Stimulated activated CD8-positive, alpha-beta memory T cell treated with anti-CD3 and anti-CD28 coated beads, Interleukin-12 subunit alpha, Interleukin-12 subunit beta, amount 100 ng/mL, for 1 hour (primary cell): ENCODE results near the gene DCLK1.

ENCODE experiments used
- DNase-seq: peaks from one replicate; pipeline ENCODE4 v3.0.0-alpha.2; 2020; ENCODE audit warnings: low read depth

DCLK1 gene

DNA sequence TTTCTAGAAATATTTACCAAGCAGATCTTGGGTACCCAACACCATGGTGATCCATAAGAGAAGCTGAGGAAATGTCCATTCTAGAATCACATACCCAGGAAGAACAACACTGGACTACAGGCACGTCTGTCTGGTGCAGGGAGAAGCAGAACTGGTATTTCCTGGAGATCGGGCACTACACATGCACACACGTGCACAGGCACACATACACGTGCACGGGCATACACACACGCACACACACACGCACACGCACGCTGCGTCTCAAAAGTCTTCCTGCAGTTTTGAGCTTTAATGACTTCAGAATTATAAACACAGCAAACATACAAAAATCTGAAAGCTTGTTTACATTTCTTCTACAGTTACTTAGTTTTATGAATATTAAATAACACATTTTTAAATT lies 189.8 kb downstream of the DCLK1 start:
- DNase-seq: no peak

- no peak for DNase-seq
Measured at GRCh38 chr13:35940734-35941133, 190.4 kb downstream of the DCLK1 start.

GRCh38 chr13:35936246-35936978 lies 194.8 kb downstream of the DCLK1 start:
- DNase-seq: no peak

DNA sequence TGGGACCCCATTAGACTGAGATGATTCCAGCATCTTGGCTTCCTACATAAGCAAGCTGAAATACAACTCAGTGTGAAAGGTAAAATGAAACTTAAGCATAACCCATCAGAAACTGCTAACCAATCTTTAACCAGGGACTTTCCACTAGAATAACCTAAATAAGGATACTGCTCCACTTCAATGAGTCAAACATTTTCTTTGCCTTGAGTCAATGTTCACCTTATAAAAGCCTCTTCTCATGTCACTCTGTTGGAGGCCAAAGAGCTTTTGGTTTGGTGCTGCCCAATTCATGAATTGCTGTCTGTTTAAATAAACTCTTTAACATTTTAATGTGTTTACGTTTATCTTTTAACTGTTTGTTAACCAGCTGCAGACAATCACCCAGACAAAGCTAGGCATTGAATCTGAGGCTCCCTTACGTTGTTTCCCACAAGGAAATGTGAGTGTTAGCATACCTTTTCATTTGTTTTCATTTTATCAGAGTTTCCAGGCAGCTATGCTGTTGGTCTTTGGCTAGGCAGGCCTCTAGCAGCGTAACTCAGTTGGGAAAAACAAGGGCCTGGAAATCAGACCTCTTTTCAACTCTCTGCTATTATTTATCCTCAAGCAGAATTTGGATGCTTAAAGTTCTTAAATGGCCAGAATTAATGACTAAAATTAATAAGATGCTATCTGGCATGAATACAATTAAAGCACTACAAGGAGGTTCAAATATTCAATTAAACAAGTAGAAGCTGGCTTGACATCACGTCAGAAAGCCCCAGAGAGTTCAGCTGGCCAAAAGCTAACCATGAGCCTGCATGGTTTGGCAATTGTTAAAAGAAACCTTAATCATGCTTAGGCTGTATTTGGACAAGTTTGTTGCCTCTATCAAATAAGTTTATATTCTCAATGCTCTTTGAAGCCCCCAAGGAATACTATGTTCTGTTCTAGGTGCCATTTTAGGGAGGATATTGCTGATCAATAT lies 200.2 kb downstream of the DCLK1 start:
- DNase-seq: no peak

DNA sequence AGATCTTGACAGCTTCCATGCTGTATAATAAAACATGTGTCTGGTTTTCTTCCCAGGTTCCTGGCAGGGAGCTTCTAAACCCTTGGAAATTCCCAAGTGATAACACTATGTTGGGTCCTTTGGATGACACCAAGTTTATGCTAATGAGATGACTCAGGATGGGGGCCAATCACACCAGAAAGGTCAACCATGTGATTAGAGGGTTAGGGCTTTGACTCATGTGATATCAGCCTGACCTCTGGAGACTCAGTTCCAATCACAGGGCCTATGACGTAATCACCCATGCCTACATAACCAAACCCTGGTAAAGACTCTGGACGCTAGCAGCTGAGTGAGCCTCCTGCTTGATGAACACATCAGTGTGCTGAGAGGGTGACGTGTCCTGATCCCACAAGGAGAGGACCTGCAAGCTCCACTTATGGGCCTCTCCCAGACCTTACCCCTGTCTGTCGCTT lies 203.6 kb downstream of the DCLK1 start:
- DNase-seq: no peak

- no peak for DNase-seq
Measured at GRCh38 chr13:35926859-35927530, 204.2 kb downstream of the DCLK1 start.

GRCh38 chr13:35925669-35926068 lies 205.5 kb downstream of the DCLK1 start:
- no peak for DNase-seq

DNA sequence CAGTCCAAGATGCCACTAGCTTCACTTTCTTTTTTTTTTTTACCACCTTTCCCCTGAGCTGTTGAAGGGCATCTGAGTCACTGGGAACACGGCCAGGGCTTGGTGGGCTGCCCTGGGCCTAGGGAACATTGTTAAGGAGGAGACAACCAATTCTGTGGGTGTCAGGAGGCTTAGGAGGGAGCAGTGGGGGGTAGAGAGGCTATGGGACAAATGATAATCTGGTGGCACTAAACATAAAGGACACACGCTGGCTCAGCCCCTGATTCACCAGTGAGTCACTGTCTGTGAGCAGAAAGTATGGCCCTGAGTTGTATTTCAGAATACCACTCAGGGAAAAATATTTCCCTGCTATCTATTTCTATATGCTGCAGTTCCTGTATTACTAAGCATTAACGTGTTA lies 207.8 kb downstream of the DCLK1 start:
- no peak for DNase-seq

DNA sequence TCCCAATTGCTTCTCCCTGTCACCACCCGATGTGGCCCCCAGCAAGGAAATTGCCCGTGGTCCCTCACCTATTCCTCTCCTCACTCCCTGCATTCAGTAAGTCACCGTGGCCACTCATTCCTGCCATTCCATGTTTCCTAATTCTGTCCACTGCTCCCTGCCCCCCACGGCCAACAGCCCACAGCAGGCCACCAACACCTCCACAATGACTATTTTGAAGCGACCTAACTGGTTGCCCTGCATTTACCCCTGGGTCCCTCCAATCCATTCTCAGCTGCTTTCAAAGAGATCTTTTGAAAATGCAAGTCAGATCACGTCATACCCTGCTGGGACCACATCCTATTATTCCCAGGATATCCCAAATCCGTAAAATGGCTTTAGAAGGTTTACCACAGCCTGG lies 210.4 kb downstream of the DCLK1 start:
- DNase-seq: no peak

DNA sequence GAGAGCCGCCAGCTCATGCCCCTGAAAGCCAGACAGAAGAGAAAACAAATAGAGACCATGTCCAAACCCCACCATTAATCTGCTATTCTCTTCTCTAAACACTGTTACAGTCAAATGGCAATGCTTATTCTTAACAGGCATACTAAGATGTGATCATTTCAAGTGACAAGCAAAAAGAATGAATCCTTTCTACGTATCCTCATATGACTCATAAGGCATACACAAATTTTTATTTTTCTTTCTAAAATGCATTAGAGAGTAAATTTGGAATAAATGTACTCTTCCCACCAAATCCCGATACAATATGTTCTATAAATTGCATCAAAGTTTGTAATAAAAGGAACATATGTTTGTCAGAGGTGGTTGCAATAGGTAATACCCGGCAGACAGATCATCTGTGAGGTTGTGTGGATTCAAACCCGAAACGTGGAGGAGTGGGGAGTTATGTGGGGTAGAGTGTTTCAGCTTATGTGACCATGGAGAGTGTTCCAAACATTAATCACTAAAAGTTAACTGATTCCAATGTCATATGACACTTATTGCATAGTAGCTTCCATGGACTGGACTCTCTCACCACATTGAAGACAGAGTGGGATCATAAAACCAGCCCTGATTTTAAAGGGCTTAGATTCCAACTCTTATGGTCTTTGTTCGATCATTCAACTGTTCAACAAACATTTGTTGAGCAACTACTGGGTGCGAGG lies 213.1 kb downstream of the DCLK1 start:
- DNase-seq: no peak

DNA sequence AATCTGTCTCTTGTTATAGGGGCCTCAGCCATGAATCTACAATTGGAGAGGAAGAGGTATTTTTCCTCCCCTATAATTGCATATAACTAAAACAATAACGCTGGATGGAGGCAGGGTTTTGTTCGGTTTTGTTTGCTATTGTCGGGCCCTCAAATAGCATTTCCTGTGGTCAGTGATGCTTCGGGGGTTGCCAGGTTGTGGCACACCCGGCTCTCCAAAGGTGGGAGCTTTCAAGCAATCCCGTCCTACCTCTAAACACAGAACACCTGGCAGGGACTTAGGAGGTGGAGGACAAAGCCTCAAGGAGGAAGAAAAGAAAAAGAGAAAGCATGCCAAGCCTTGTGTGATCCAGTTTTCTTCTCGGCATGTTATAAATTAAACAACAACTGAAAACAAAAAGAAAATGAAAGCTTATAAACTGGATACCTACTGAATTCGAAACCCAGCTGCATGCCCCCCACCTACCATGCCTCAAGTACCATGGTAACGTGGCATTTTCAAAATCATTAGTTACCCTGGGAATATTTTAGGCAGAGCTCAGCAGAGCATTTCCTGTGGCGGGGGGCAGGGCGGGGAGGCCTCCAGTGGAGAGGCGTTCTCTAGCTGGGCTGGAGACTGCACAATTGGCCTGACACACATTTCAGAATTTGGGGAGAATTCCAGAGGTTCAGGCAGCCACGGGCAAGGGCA lies 213.8 kb downstream of the DCLK1 start:
- no peak for DNase-seq

DNA sequence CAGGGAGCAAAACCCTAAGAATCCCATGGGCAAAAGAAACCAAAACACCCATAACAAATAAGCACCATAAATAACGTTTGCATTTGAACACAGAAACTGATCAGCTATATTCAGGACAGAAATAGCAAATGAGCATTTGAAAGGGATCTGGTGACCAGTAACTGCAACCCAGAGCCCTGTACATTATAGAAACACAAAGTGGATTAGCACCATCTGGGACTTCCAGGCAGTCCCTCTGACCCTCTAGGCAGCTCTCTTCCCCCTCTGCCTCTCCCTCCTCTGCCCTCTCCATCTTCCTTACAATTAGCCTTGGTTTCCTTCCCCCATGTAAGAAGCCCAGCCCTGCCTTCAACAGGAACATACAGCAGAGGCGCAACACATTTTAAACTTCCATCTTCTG lies 215.0 kb downstream of the DCLK1 start:
- DNase-seq: no peak

DNA sequence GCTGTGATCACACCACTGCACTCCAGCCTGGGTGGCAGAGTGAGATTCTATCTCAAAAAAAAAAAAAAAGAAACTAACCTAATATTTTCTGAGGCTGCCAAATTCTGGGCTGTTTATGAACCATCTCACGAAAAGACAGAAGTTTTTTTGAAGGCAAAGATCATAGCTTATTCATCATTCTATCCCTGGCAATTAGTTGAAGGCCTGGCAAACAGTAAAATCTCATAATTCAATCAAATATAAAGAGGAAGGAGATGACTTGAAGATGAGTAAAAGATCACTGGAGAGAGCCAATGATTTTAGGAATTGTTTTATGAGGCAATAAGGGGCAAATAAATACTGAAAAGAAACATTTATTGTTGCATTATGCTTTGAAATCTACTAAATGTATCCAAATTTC lies 216.5 kb downstream of the DCLK1 start:
- no peak for DNase-seq

GRCh38 chr13:35912841-35913240 lies 218.3 kb downstream of the DCLK1 start:
- DNase-seq: no peak

DNA sequence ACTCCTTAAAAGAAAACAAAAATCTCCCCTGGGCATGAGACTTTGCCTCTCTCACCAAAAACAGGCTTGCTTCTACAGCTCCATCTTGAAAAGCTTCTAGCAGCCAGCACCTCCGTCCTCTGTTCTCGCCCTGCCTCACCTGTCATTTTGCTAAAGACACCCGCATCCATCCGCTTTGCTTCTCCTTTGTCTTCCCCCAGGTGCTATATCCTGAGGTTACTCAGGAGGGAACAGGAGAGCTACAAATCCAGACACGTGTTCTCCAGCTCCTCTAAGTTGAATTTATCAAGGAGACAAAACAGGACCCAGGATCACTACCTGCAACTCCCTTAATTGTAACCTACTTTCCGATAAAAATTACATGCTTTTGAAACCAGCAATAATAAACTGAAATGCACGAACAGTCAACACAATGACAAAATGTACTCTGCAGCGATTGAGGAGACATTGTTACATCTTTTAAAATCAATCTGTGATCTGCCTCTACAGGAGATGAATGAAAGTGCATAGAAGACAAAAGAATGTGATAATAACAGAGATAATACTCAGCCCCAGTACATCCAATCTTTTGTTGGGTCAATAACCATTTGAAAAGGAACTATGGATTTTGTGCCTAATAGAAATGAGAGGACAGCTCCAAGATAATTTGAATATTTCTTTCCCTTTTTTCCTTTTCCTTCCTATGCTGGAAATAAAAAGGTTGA lies 221.2 kb downstream of the DCLK1 start:
- DNase-seq: no peak

- DNase-seq: no peak
Measured at GRCh38 chr13:35909091-35909490, 222.1 kb downstream of the DCLK1 start.

GRCh38 chr13:35908226-35908625 lies 223.0 kb downstream of the DCLK1 start:
- no peak for DNase-seq

DNA sequence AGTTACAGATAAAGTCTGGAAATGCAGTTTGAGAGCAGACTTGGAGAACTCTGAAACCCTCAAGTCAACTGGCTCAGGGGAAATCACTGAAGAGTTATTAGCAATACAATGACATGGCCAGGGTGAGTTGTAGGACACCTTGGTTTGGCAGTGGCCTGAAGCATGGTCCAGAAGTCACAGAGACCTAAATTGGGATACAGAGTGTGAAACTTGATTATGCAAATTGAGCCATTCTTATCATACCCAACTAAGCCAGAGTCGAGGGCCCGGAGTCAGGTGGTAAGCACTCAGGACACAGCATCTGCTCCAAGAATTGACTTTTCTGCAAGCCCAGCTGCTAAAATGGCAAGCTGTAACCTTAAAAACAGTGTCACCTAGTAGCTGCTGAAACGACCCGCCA lies 224.5 kb downstream of the DCLK1 start:
- no peak for DNase-seq

DNA sequence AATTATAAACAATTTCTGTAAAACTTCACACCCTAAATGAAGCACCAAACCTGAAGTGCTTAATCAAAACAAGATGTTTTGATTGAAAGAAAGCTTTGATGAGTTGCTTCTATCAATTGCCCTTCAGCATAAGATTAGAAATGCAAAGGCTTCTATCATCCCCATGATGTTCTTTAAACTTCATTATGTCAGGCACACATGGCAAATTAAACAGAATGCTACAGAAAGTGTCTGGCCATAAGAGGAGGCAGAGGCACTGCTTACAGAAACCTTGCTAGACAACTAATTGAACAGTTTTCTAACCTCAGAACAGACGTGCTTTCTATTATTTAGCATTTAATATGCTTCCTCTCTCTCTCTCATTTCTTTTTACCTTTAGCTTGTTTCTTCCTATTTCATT lies 228.1 kb downstream of the DCLK1 start:
- DNase-seq: no peak

DNA sequence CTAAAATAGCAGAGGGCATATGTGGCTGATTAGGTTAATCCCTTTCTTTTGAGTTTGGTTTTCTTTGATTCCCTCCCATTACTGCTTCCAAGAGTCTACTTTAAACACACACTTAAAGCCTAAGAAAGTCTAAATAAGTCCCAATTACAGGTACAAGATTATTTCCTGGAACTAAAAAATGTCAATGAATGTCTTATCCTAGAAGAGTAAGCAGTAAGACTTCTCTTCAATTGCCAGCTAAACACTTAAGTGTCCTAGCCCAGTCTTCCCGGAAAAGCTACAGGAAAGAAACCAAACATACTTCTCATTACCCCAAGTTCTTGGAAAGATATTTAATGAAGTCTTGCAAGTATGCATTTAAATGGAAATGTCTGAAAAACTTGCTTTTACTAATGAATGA lies 233.1 kb downstream of the DCLK1 start:
- DNase-seq: no peak

- DNase-seq: no peak
Measured at GRCh38 chr13:35894636-35895035, 236.5 kb downstream of the DCLK1 start.
